MCF 10A (cell line): ENCODE measurements around the gene RANGRF. TPM values are rescaled to one million over a fixed set of nuclear protein-coding genes. Genes with fewer than 3 reads are reported as not detected.

ENCODE experiments used
- BruUV-seq: library from RNA; stranded (reverse); fragments of 400-500 nt; replicated peaks from 2 replicates; lab custom pipeline; 2021; lab: Mats Ljungman, UMichigan
- CTCF ChIA-PET: fragments of 300-600 bp; sonication (Branson Sonifier 250); formaldehyde crosslinking; extraction: SDS; loops from one replicate; lab custom pipeline; 2021; ENCODE audit warnings: antibody characterized with exemption, inconsistent platforms; lab: Yijun Ruan, JAX
- POLR2A ChIA-PET: fragments of 300-600, 350-650 bp; sonication (Branson Sonifier 250); formaldehyde crosslinking; extraction: SDS; loops from one replicate; lab custom pipeline; 2020; ENCODE audit warnings: antibody characterized with exemption, inconsistent platforms; lab: Yijun Ruan, JAX
- DNase-seq: peaks from one replicate; pipeline ENCODE4 v3.0.0-alpha.2; 2018; ENCODE audit not compliant: unreplicated experiment
- H3K27ac Mint-ChIP-seq: one replicate; pipeline ENCODE4 v1.8.0; 2022; ENCODE audit warnings: mild to moderate bottlenecking, low read depth, mixed read lengths; ENCODE audit not compliant: unreplicated experiment
- H3K27me3 Mint-ChIP-seq: one replicate; pipeline ENCODE4 v1.8.0; 2022; ENCODE audit warnings: mixed read lengths; ENCODE audit not compliant: insufficient read depth, unreplicated experiment
- H3K36me3 Mint-ChIP-seq: one replicate; pipeline ENCODE4 v1.8.0; 2022; ENCODE audit warnings: mild to moderate bottlenecking, moderate library complexity, mixed read lengths; ENCODE audit not compliant: insufficient read depth, unreplicated experiment
- H3K4me1 Mint-ChIP-seq: one replicate; pipeline ENCODE4 v1.8.0; 2022; ENCODE audit warnings: mixed read lengths; ENCODE audit not compliant: insufficient read depth, unreplicated experiment
- H3K4me3 Mint-ChIP-seq: one replicate; pipeline ENCODE4 v1.8.0; 2022; ENCODE audit warnings: mild to moderate bottlenecking, moderate library complexity, mixed read lengths; ENCODE audit not compliant: unreplicated experiment
- H3K9me3 Mint-ChIP-seq: one replicate; pipeline ENCODE4 v1.8.0; 2022; ENCODE audit warnings: mixed read lengths; ENCODE audit not compliant: unreplicated experiment
- CTCF ChIP-seq: fragments of 200-600 bp; IDR thresholded peaks from one replicate; pipeline ENCODE4 v1.8.0; 2022; ENCODE audit warnings: antibody characterized with exemption, mild to moderate bottlenecking; ENCODE audit not compliant: unreplicated experiment
- intact Hi-C: fragments of 100-400 bp; cut with micrococcal nuclease; formaldehyde crosslinking; loops from 2 replicates; pipeline ENCODE4 v1.14.1; 2022
- total RNA-seq: library from RNA; stranded (reverse); gene quantifications from 2 replicates; pipeline ENCODE4 v1.2.3, GENCODE V29; 2022

Gene RANGRF
- total RNA-seq, 1 experiment from 2014 or later: 38.6 TPM

GRCh38 chr17:8257801-8258200, 30.7 kb upstream of the RANGRF start:
- Mint-ChIP-seq H3K36me3 (peaks cover 58% of the 10 kb centered on the region), H3K4me1 (no peaks in the 10 kb centered on the region), H3K9me3 (no peaks in the 10 kb centered on the region), H3K27me3 (no peaks in the 10 kb centered on the region), H3K4me3 (no peak overlapping the region), H3K27ac (no peak overlapping the region)
- BruUV-seq: no TSS peak
- intact Hi-C loops: no loop called here
- no peak for DNase-seq
- ChIA-PET POLR2A (interaction anchor here (0.9 to 1.7 kb wide), 3 partner anchors 8 to 37 kb away, joined by 3 read pairs; partner anchors contain the start of genes PFAS and SLC25A35), CTCF (interaction anchor here (0.6 kb wide), 2 partner anchors 23 to 398 kb away, joined by 3 to 4 read pairs; no protein-coding TSS in a partner anchor)
- TF ChIP-seq CTCF: no peak

GRCh38 chr17:8264320-8264719, 24.1 kb upstream of the RANGRF start:
- no peak for DNase-seq
- no peaks in the 10 kb centered on the region for H3K27me3 Mint-ChIP-seq
- H3K27ac Mint-ChIP-seq: no peak overlapping the region
- no peak overlapping the region for H3K4me3 Mint-ChIP-seq
- H3K36me3 Mint-ChIP-seq: peaks cover 51% of the 10 kb centered on the region
- no TSS peak for BruUV-seq
- no peaks in the 10 kb centered on the region for H3K9me3 Mint-ChIP-seq
- intact Hi-C loops: no loop called here
- ChIA-PET POLR2A (no interaction called here), CTCF (no interaction called here)
- no peak for TF ChIP-seq CTCF
- H3K4me1 Mint-ChIP-seq: no peaks in the 10 kb centered on the region

GRCh38 chr17:8264836-8265542, 23.5 kb upstream of the RANGRF start:
- ChIA-PET CTCF (no interaction called here), POLR2A (interaction anchor here (0.7 kb wide), 1 partner anchor 255 kb away, joined by 3 read pairs; no protein-coding TSS in a partner anchor)
- no peak for DNase-seq
- Mint-ChIP-seq H3K9me3 (no peaks in the 10 kb centered on the region), H3K4me1 (no peaks in the 10 kb centered on the region), H3K27ac (no peak overlapping the region), H3K27me3 (no peaks in the 10 kb centered on the region), H3K4me3 (no peak overlapping the region), H3K36me3 (peaks cover 57% of the 10 kb centered on the region)
- intact Hi-C loops: no loop called here
- no peak for TF ChIP-seq CTCF
- BruUV-seq: no TSS peak

- ChIA-PET POLR2A (no interaction called here), CTCF (interaction anchor here (0.6 kb wide), 2 partner anchors 32 to 79 kb away, joined by 3 read pairs; no protein-coding TSS in a partner anchor)
- Mint-ChIP-seq H3K9me3 (no peaks in the 10 kb centered on the region), H3K36me3 (peaks cover 51% of the 10 kb centered on the region), H3K4me1 (no peaks in the 10 kb centered on the region), H3K4me3 (no peak overlapping the region), H3K27ac (no peak overlapping the region), H3K27me3 (no peaks in the 10 kb centered on the region)
- intact Hi-C loops: no loop called here
- no peak for DNase-seq
- TF ChIP-seq CTCF: no peak
- BruUV-seq: no TSS peak
Measured at GRCh38 chr17:8266648-8267479, 21.6 kb upstream of the RANGRF start.
